Activated CD8-positive, alpha-beta T cell treated with anti-CD3 and anti-CD28 coated beads for 36 hours (primary cell): ENCODE measurements around the gene CHST10. TPM values are rescaled to one million over a fixed set of nuclear protein-coding genes. Genes with fewer than 3 reads are reported as not detected.
"Not testable (repeated sequence)": the region's sequence is repeated elsewhere in the genome, so short reads cannot be mapped to it uniquely, and the experiment has no call there.

Experiments used
- ATAC-seq: fragments of 200-7000 bp; cut with Tn5 transposase; one replicate; pipeline ENCODE4 v1.10.0; 2021; ENCODE audit warnings: mild to moderate bottlenecking, moderate library complexity
- CTCF ChIA-PET: fragments of 350-600 bp; sonication (Branson Sonifier 250); formaldehyde crosslinking; loops from one replicate; lab custom pipeline; 2021; ENCODE audit warnings: antibody characterized with exemption; lab: Charles Lee
- POLR2A ChIA-PET: fragments of 350-600 bp; sonication (Branson Sonifier 250); formaldehyde crosslinking; loops from one replicate; lab custom pipeline; 2021; ENCODE audit warnings: antibody characterized with exemption; lab: Charles Lee
- DNase-seq: peaks from one replicate; pipeline ENCODE4 v3.0.0-alpha.2; 2020
- H3K27ac Mint-ChIP-seq: one replicate; pipeline ENCODE4 v1.8.0; 2021; ENCODE audit warnings: mild to moderate bottlenecking, mixed read lengths
- H3K27me3 Mint-ChIP-seq: one replicate; pipeline ENCODE4 v1.8.0; 2021; ENCODE audit warnings: mixed read lengths
- H3K36me3 Mint-ChIP-seq: one replicate; pipeline ENCODE4 v1.8.0; 2021; ENCODE audit warnings: low read depth, mixed read lengths
- H3K4me1 Mint-ChIP-seq: one replicate; pipeline ENCODE4 v1.8.0; 2021; ENCODE audit warnings: low read depth, mixed read lengths
- H3K4me3 Mint-ChIP-seq: one replicate; pipeline ENCODE4 v1.8.0; 2021; ENCODE audit warnings: mild to moderate bottlenecking, moderate library complexity, mixed read lengths
- H3K9me3 Mint-ChIP-seq: one replicate; pipeline ENCODE4 v1.8.0; 2021; ENCODE audit warnings: mixed read lengths
- intact Hi-C: fragments of 100-400 bp; cut with micrococcal nuclease; formaldehyde crosslinking; loops from one replicate; pipeline ENCODE4 v1.10.0; 2022
- total RNA-seq, 2 experiments: library from RNA; stranded (reverse); gene quantifications; one replicate each; pipeline ENCODE4 v1.2.3, GENCODE V29; 2021
- TF ChIP-seq, protein P1 (sequence below): fragments of 200-600 bp; IDR thresholded peaks from one replicate; pipeline ENCODE4 v1.8.0; 2022; ENCODE audit warnings: antibody characterized with exemption, mild to moderate bottlenecking

CHST10 gene
- total RNA-seq, 2 experiments from 2014 or later = 9.5 to 10.5 TPM

GRCh38 chr2:100359576-100359975 lies 57.9 kb downstream of the CHST10 start:
- peaks cover 7% of the 10 kb centered on the region for H3K9me3 Mint-ChIP-seq
- no peaks in the 10 kb centered on the region for H3K4me1 Mint-ChIP-seq
- H3K4me3 Mint-ChIP-seq = no peak overlapping the region
- no peak overlapping the region for H3K27ac Mint-ChIP-seq
- TF ChIP-seq, protein P1, sequence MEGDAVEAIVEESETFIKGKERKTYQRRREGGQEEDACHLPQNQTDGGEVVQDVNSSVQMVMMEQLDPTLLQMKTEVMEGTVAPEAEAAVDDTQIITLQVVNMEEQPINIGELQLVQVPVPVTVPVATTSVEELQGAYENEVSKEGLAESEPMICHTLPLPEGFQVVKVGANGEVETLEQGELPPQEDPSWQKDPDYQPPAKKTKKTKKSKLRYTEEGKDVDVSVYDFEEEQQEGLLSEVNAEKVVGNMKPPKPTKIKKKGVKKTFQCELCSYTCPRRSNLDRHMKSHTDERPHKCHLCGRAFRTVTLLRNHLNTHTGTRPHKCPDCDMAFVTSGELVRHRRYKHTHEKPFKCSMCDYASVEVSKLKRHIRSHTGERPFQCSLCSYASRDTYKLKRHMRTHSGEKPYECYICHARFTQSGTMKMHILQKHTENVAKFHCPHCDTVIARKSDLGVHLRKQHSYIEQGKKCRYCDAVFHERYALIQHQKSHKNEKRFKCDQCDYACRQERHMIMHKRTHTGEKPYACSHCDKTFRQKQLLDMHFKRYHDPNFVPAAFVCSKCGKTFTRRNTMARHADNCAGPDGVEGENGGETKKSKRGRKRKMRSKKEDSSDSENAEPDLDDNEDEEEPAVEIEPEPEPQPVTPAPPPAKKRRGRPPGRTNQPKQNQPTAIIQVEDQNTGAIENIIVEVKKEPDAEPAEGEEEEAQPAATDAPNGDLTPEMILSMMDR = no peak
- ChIA-PET POLR2A (no interaction called here), CTCF (interaction anchor here (0.6 kb wide), 1 partner anchor 21 kb away, joined by 4 read pairs; no protein-coding TSS in a partner anchor)
- ATAC-seq = no peak
- intact Hi-C loops = loop anchor here (10.0 kb wide), 1 partner anchor 55 kb away; the partner anchor contains the start of gene CHST10
- peaks cover 7% of the 10 kb centered on the region for H3K27me3 Mint-ChIP-seq
- DNase-seq = no peak
- H3K36me3 Mint-ChIP-seq = no peaks in the 10 kb centered on the region

- peaks cover 9% of the 10 kb centered on the region for H3K27me3 Mint-ChIP-seq
- H3K27ac Mint-ChIP-seq = no peak overlapping the region
- TF ChIP-seq, protein P1 = no peak
- ATAC-seq (no peak), DNase-seq (no peak)
- intact Hi-C loops = loop anchor here (10.0 kb wide), 1 partner anchor 56 kb away; the partner anchor contains the start of gene CHST10
- H3K4me3 Mint-ChIP-seq = no peak overlapping the region
- POLR2A ChIA-PET = no interaction called here
- H3K9me3 Mint-ChIP-seq = peaks cover 7% of the 10 kb centered on the region
- no peaks in the 10 kb centered on the region for H3K36me3 Mint-ChIP-seq
- no peaks in the 10 kb centered on the region for H3K4me1 Mint-ChIP-seq
- CTCF ChIA-PET = interaction anchor here (1.2 kb wide), 1 partner anchor 23 kb away, joined by 4 read pairs; no protein-coding TSS in a partner anchor
These were observed 58.9 kb downstream of the CHST10 start for GRCh38 chr2:100358554-100358953.

- no peaks in the 10 kb centered on the region for H3K36me3 Mint-ChIP-seq
- POLR2A ChIA-PET = no interaction called here
- no peaks in the 10 kb centered on the region for H3K9me3 Mint-ChIP-seq
- DNase-seq (no peak), ATAC-seq (no peak)
- H3K27ac Mint-ChIP-seq = no peak overlapping the region
- CTCF ChIA-PET = no interaction called here
- intact Hi-C loops = loop anchor here (10.0 kb wide), 1 partner anchor 62 kb away; the partner anchor contains the start of gene CHST10
- no peaks in the 10 kb centered on the region for H3K4me1 Mint-ChIP-seq
- H3K27me3 Mint-ChIP-seq = peaks cover 17% of the 10 kb centered on the region
- TF ChIP-seq, protein P1 = no peak
- H3K4me3 Mint-ChIP-seq = no peak overlapping the region
These were observed 64.9 kb downstream of the CHST10 start for GRCh38 chr2:100352521-100352920.

DNA sequence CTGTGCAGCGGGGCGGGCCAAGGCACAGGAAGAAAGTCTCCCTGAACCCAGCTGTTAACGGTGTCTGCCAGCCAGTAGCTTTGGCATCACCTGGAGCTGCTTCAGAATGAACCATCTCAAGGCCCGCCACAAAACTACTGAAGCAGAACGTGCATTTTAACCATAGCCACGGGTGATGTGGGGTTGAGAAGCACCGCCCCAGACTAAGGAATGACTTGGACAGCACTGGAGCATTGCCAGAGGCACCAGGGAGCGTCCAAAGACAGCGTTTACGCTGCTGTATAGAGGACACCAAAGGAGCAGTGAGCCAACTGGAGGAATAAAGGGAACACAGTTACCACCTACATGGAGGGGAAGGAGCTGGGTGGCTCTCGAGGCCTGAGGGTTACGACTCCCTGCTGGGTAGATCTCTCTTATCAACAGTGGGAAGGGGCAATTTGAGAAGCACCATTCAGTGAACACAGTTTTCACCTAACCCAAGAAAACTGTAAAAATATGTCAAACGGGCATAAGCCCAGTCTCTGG lies 66.7 kb downstream of the CHST10 start:
- Mint-ChIP-seq H3K4me1 (no peaks in the 10 kb centered on the region), H3K27ac (no peak overlapping the region), H3K27me3 (peaks cover 15% of the 10 kb centered on the region), H3K4me3 (no peak overlapping the region), H3K9me3 (no peaks in the 10 kb centered on the region), H3K36me3 (no peaks in the 10 kb centered on the region)
- ATAC-seq = no peak
- ChIA-PET POLR2A (no interaction called here), CTCF (interaction anchor here (1.0 kb wide), 1 partner anchor 30 kb away, joined by 4 read pairs; no protein-coding TSS in a partner anchor)
- intact Hi-C loops = loop anchor here (10.0 kb wide), 1 partner anchor 64 kb away; the partner anchor contains the start of gene CHST10
- TF ChIP-seq, protein P1 = no peak
- DNase-seq = no peak

DNA sequence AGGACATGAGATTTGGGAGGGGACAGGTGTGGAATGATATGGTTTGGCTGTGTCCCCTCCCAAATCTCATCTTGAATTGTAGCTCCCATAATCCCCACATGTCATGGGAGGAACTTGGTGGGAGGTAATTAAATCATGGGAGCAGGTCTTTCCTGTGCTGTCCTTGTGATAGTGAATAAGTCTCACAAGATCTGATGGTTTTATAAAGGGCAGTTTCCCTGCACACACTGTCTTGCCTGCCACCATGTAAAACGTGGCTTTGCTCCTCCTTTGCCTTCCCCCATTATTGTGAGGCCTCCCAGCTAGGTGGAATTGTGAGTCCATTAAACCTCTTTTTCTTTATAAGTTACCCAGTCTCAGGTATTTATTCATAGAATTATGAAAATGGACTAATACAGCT lies 72.3 kb downstream of the CHST10 start:
- ATAC-seq, POLR2A ChIA-PET, H3K36me3 Mint-ChIP-seq, H3K4me3 Mint-ChIP-seq, H3K9me3 Mint-ChIP-seq, DNase-seq, H3K4me1 Mint-ChIP-seq, intact Hi-C loops, CTCF ChIA-PET, H3K27ac Mint-ChIP-seq: not testable (repeated sequence)
- H3K27me3 Mint-ChIP-seq = peaks cover 20% of the 10 kb centered on the region
